DMS 273 (cell line): ENCODE measurements around the gene ADAMTS9.

Experiments
- DNase-seq: peaks from one replicate; lab custom pipeline; 2025; ENCODE audit not compliant: unreplicated experiment; lab: John Stamatoyannopoulos, UW

Gene ADAMTS9

DNA sequence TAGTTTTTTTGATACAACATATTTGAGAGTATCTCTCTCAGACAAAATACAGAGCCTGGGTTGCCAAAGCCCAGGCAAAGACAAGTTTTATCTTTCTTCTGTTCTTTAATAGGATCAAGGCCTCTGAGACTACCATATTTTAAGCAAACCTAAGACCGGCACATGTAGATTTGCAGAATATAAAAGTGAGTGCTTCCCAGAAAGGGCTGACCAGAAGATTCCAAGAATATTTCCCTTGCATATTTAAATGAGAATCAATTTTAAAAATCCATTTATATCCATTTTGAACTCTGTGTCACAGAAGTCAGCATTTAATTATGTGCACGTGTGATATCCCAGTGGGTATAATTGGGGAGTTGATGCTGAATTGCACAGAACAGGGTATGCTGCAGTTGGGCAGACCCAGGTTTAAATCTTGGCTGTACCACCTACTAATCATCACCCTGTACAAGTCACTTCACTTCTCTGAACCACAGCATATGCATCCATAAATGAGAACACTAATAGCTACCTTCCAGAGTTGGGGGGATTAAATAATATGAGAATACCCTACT is 191.9 kb downstream of the ADAMTS9 start:
- no peak for DNase-seq

DNA sequence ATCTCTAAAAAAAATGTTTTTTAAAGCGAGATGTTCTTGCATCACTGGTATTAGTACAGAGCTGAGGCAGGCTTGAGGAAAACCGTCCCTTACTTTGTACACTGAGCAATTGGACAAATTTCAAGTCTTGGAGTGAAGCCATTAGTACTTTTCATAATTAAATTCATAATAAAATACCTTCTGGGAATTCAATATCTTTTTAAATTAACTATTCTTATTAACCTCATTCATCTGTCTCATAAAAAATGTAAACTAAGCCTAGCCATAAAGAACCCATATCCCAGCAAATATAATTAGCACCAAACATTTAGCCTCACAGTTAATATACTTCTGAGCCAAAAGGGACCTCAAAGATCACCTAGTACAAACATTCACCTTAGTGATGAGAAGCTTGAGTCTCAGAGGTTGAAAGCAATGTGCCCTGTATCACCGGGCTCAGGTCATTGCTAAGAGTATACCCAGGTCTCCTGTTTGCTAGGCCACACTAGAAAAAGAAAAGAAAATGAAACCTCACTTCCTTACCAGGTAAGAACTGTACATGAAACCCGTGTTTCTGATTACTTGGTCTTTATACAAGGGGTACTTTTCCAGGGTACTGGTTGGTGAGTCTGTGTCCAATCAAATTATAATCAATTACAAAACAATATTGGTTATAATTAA is 192.5 kb downstream of the ADAMTS9 start:
- no peak for DNase-seq

DNA sequence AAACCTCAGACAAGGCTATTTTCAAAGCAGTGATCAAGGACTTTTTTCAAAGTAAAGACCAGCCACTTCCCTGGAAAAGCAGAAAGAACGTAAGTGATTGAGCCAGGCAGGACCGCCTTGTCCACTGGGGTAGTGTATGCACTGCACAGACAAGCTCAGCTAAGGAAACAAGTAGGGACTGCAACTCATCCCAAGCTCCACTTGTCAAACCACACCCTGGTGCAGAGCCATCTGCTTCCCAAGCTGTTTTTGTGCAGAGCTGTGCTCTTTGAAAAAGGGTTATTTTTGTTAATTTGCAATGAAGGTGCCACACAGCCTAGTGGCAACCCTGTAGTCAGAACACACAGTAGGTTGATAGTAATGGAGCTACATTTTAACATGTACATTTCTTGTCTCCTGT is 193.3 kb downstream of the ADAMTS9 start:
- DNase-seq = peak; percentile 68

GRCh38 chr3:64493149-64493548 is 194.7 kb downstream of the ADAMTS9 start:
- no peak for DNase-seq

DNA sequence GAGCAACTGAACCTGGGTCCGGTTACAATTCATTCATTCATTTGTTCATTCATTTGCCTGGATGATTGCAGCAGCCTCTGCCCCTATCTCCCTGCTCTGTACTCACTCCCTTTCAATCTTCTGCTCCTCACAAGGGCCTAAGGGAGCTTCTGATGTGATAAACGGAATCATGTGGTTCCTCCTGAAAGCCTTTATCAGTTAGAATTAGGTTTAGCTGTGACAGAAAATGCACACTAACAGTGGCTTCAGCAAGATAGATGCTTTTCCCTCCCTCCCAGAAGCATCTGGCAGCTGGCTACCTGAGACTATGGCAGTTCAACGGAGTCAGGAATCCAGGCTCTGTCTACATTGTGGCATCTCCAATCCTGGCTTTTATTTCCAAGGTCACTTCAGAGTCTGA is 196.0 kb downstream of the ADAMTS9 start:
- no peak for DNase-seq

DNA sequence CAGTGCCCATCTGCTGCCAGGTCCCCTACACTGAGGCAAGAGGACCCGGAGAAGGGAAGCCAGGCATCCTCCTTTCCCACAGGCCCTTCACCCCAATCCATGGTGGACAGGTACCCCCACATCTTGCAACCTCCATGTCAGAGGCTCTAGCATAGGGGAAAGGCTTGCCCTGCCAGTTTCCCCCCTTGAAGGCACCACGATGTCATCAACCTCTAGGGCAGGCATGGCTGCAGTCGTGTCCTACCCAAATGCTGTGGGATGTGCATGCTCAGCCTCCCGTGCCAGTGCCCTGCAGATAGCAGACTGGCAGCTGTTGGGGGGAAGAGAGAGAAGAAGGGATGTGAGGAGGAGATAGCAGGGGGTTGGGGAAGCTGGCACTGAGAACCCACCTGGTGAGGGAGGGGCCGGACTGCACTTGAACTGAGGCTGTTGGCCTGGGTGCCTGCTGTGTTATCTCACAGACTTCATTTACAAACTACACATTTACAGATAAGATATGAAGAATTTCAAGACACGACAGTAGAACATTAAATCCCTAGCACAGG is 197.5 kb downstream of the ADAMTS9 start:
- DNase-seq = no peak

GRCh38 chr3:64489361-64490044 is 198.3 kb downstream of the ADAMTS9 start:
- peak; percentile 90 for DNase-seq

DNA sequence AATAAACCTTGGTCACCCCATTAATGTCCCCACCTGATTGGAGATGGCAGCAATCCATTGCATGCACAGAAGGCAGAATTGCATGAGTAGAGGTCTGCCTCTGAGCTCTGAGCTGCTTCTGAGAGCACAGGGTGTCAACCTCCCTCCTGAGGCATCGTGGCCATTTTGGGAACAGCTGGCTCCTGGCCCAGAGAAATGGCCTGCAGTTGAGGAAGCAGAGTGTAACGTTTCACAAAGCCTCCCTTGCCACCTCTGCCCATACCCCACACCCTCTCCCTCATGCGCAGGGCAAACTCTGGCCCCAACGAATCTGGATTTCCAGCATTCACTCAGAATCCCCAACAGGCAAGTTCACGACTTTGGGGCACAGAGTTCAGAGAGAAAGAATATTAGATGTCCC is 198.9 kb downstream of the ADAMTS9 start:
- DNase-seq = peak; percentile 56

- peak; percentile 83 for DNase-seq
Observed at GRCh38 chr3:64484289-64484992, 203.4 kb downstream of the ADAMTS9 start.

- no peak for DNase-seq
Observed at GRCh38 chr3:64483467-64483866, 204.3 kb downstream of the ADAMTS9 start.

- DNase-seq = no peak
Observed at GRCh38 chr3:64475037-64475436, 212.8 kb downstream of the ADAMTS9 start.

GRCh38 chr3:64473466-64473865 is 214.3 kb downstream of the ADAMTS9 start:
- DNase-seq = no peak

DNA sequence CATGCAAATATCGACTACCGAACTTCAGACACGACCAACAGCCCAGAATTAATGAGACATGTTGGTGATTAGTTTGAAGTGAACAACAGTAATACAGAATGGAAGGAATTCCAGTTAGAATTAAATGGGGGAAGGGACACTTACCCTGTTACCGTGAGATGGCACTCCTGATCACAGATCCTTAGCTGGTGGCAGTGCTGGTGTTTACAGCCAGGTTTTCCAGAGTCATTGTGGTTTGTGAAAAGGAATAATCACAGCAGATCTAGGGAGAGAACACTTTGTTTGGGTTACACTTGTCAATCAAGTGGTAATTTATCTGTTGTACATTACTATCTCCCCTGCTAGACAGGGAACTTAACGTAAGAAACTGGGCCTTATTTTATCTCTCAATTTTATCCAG is 217.4 kb downstream of the ADAMTS9 start:
- DNase-seq = no peak

GRCh38 chr3:64467255-64467944 is 220.4 kb downstream of the ADAMTS9 start:
- no peak for DNase-seq
